Peyer's patch (tissue), 4 donors: Measurements from ENCODE around the gene ZNF275. TPM values are rescaled to one million over a fixed set of nuclear protein-coding genes. Genes with fewer than 3 reads are reported as not detected.
"Not testable (repeated sequence)": the region's sequence is repeated elsewhere in the genome, so short reads cannot be mapped to it uniquely, and the experiment has no call there.

Experiments
- DNase-seq, 3 donors: peaks; one replicate each; pipeline ENCODE4 v3.0.0-alpha.2; 2017 to 2019
- H3K27ac ChIP-seq, 4 donors: fragments of 200-600 bp; sonication (generic); one replicate each; pipeline ENCODE4 v1.5.1; 2016 to 2019
- H3K27me3 ChIP-seq, 2 donors: fragments of 200-600 bp; sonication (generic); one replicate each; pipeline ENCODE4 v1.5.1; 2019
- H3K36me3 ChIP-seq, 3 donors: fragments of 200-600 bp; sonication (generic); one replicate each; pipeline ENCODE4 v1.5.1; 2016 to 2019
- H3K4me1 ChIP-seq, 4 donors: fragments of 200-600 bp; sonication (generic); one replicate each; pipeline ENCODE4 v1.5.1; 2016 to 2019
- H3K4me3 ChIP-seq, 4 donors: fragments of 200-600 bp; sonication (generic); 1 replicate in 3 of 4; 2 replicates in 1 of 4; pipeline ENCODE4 v1.5.1; 2016 to 2019; ENCODE audit warnings: mild to moderate bottlenecking in 1 of 4
- H3K9me3 ChIP-seq, 4 donors: fragments of 200-600 bp; sonication (generic); one replicate each; pipeline ENCODE4 v1.5.1; 2016 to 2019; ENCODE audit warnings: mild to moderate bottlenecking in 1 of 4
- POLR2A ChIP-seq, 2 donors: fragments of 450-650 bp; IDR thresholded peaks; one replicate each; pipeline ENCODE4 v1.5.1; 2017; ENCODE audit warnings: antibody characterized with exemption in 2 of 2, mild to moderate bottlenecking in 2 of 2, moderate library complexity in 2 of 2
- total RNA-seq, 4 donors: library from RNA; depleted of rRNA; stranded (reverse); fragments of >200 nt; gene quantifications; one replicate each; pipeline ENCODE4 v1.1.0, GENCODE V29; 2016
- TF ChIP-seq, protein P1 (sequence below), 6 experiments: fragments of 450-650 bp in 4 of 6; fragments of 200-600 bp in 2 of 6; sonication (generic) in 1 of 6; IDR thresholded peaks; one replicate each; pipeline ENCODE4 v1.5.1; 2017 to 2019; ENCODE audit warnings: antibody characterized with exemption in 6 of 6, mild to moderate bottlenecking in 3 of 6, moderate library complexity in 1 of 6

ZNF275 gene
- total RNA-seq, 4 donors from 2014 or later = 4.0 to 12.4 (median 7.2) TPM

DNA sequence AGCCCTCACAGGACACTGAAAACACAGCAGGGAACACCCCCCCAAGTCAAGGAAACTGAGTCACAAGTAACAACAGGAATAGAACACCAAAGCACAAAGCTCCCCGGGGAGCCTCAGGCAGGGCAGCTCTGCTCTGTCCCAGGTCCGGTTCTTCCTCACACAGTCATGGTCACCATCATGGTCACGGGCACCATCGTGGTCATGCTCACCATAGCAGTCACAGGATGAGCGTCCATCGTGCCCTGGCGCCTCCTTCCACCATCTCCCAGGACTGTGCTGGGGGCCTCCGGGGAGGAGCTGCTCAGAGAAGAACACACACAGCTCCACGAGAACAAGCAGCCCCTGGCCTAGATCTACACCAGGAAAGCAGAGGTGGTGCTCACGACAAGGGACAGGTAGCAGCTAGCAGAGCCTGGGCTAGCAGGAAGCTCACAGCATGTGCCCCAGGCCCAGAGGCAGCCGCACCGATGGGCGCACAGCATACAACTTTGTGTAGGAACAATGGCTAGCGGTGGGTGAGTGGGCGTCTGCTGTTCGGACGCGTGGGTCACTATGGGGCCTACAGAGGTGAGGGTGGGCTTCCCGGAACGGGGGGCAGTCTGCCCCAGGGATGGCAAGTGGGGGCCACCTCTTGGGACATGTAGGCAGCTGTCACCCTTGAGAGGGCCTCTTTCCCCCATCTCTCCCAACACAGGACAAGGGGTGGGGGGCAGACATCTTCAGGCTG lies 15.8 kb upstream of the ZNF275 start:
- H3K27me3 ChIP-seq = no peaks in the 10 kb centered on the region

GRCh38 chrX:153318811-153319210 lies 15.1 kb upstream of the ZNF275 start:
- Histone ChIP-seq H3K27me3 (no peaks in the 10 kb centered on the region), H3K4me3 (no peak overlapping the region), H3K27ac (no peak overlapping the region), H3K9me3 (no peaks in the 10 kb centered on the region), H3K4me1 (no peaks in the 10 kb centered on the region), H3K36me3 (no peaks in the 10 kb centered on the region)
- TF ChIP-seq, protein P1, sequence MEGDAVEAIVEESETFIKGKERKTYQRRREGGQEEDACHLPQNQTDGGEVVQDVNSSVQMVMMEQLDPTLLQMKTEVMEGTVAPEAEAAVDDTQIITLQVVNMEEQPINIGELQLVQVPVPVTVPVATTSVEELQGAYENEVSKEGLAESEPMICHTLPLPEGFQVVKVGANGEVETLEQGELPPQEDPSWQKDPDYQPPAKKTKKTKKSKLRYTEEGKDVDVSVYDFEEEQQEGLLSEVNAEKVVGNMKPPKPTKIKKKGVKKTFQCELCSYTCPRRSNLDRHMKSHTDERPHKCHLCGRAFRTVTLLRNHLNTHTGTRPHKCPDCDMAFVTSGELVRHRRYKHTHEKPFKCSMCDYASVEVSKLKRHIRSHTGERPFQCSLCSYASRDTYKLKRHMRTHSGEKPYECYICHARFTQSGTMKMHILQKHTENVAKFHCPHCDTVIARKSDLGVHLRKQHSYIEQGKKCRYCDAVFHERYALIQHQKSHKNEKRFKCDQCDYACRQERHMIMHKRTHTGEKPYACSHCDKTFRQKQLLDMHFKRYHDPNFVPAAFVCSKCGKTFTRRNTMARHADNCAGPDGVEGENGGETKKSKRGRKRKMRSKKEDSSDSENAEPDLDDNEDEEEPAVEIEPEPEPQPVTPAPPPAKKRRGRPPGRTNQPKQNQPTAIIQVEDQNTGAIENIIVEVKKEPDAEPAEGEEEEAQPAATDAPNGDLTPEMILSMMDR (IDR thresholded peaks at IDR 0.05) = no peak
- TF ChIP-seq POLR2A (IDR thresholded peaks at IDR 0.05) = no peak
- DNase-seq = peak in 1 of 3 donors; percentile 4

More for the DNA sequence above, 15.8 kb upstream of the ZNF275 start:
- no peak for TF ChIP-seq POLR2A (IDR thresholded peaks at IDR 0.05)
- TF ChIP-seq, protein P1 (IDR thresholded peaks at IDR 0.05) = no peak
- no peaks in the 10 kb centered on the region for H3K9me3 ChIP-seq
- H3K4me3 ChIP-seq = no peak overlapping the region
- no peaks in the 10 kb centered on the region for H3K4me1 ChIP-seq
- no peaks in the 10 kb centered on the region for H3K36me3 ChIP-seq
- DNase-seq = no peak
- H3K27ac ChIP-seq = no peak overlapping the region

DNA sequence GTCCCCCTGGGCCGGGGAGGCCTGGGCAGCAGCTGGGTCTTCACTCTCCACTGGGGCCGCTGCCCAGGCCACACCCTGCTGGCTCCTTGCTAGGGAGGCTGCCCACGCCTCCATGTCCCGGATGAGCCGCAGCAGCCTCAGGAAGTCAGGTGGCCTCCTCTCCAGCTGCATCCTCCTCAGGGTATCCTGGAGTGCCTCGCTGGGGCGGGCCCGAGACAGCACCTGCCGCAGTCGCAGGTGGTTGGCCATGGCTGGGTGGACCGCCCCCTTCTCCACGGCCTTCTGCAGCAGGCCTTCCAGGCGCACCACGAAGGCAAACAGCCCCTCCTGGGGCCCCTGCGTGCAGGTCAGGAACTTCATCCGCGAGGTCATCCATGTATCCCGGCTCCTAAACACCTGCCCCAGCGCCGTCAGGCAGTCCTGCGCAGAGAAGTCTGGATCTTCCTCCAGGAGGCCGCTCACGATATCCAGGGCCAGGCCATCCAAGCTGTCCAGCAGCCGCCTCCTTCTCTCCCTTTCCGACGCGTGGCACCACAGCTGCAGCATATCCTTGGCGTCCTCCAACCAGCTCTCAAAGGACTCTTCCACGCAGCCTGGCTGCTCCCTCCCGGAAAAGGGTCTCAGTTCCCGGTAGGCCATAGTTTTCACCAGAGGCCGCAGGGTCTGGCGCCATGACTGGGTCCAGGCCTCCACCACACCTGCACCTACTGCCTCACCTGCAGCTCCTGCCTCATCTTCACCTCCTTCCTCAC lies 14.5 kb upstream of the ZNF275 start:
- TF ChIP-seq, protein P1 (IDR thresholded peaks at IDR 0.05) = no peak
- TF ChIP-seq POLR2A (IDR thresholded peaks at IDR 0.05) = no peak
- H3K36me3 ChIP-seq = no peaks in the 10 kb centered on the region
- no peaks in the 10 kb centered on the region for H3K27me3 ChIP-seq
- no peaks in the 10 kb centered on the region for H3K4me1 ChIP-seq
- H3K4me3 ChIP-seq = no peak overlapping the region
- H3K9me3 ChIP-seq = no peaks in the 10 kb centered on the region
- no peak overlapping the region for H3K27ac ChIP-seq
- peak in 1 of 3 donors; percentile 38 for DNase-seq

GRCh38 chrX:153320047-153320443 lies 13.9 kb upstream of the ZNF275 start:
- not testable (repeated sequence) for H3K9me3 ChIP-seq

GRCh38 chrX:153320555-153321184 lies 13.3 kb upstream of the ZNF275 start:
- no peak for TF ChIP-seq POLR2A (IDR thresholded peaks at IDR 0.05)
- TF ChIP-seq, protein P1 (IDR thresholded peaks at IDR 0.05) = no peak
- peak in 1 of 3 donors; percentile 27 for DNase-seq
- Histone ChIP-seq H3K9me3 (no peaks in the 10 kb centered on the region), H3K36me3 (no peaks in the 10 kb centered on the region), H3K27me3 (no peaks in the 10 kb centered on the region), H3K4me3 (no peak overlapping the region), H3K27ac (no peak overlapping the region), H3K4me1 (no peaks in the 10 kb centered on the region)

More at GRCh38 chrX:153320047-153320443, 13.9 kb upstream of the ZNF275 start:
- not testable (repeated sequence) for DNase-seq, H3K4me3 ChIP-seq, H3K27ac ChIP-seq, H3K36me3 ChIP-seq, H3K4me1 ChIP-seq, H3K27me3 ChIP-seq
